Stomach (tissue), 9 donors: ENCODE results near the gene CETP. TPM values are rescaled to one million over a fixed set of nuclear protein-coding genes. Genes with fewer than 3 reads are reported as not detected.

Experiments used
- DNase-seq, 2 donors: peaks; one replicate each; pipeline versions ENCODE4 v3.0.0 to v3.0.0-alpha.2; 2013 to 2019
- H3K27ac ChIP-seq, 5 donors: fragments of 200-600 bp in 4 of 5; sonication (generic) in 4 of 5; one replicate each; pipeline ENCODE4 v1.5.1; 2013 to 2019; ENCODE audit warnings: mild to moderate bottlenecking in 1 of 5, moderate library complexity in 1 of 5
- H3K27me3 ChIP-seq, 3 donors: fragments of 200-600 bp; sonication (generic); one replicate each; pipeline ENCODE4 v1.5.1; 2017 to 2019; ENCODE audit warnings: mixed run types in 1 of 3
- H3K36me3 ChIP-seq, 4 donors: fragments of 200-600 bp; sonication (generic); 1 replicate in 3 of 4; 2 replicates in 1 of 4; pipeline ENCODE4 v1.5.1; 2016 to 2019
- H3K4me1 ChIP-seq, 4 donors: fragments of 200-600 bp; sonication (generic); one replicate each; pipeline ENCODE4 v1.5.1; 2016 to 2019
- H3K4me3 ChIP-seq, 4 donors: fragments of 200-600 bp; sonication (generic) in 3 of 4; one replicate each; pipeline ENCODE4 v1.5.1; 2016 to 2019; ENCODE audit warnings: mild to moderate bottlenecking in 1 of 4
- H3K9me3 ChIP-seq, 4 donors: fragments of 200-600 bp; sonication (generic); one replicate each; pipeline ENCODE4 v1.5.1; 2016 to 2019
- CTCF ChIP-seq, 7 experiments: fragments of 450-650 bp in 4 of 7; fragments of 200-600 bp in 3 of 7; sonication (generic) in 3 of 7; IDR thresholded peaks; one replicate each; pipeline ENCODE4 v1.5.1; 2016 to 2019; ENCODE audit warnings: antibody characterized with exemption in 7 of 7, control low read depth in 2 of 7, mild to moderate bottlenecking in 1 of 7
- EP300 ChIP-seq: sonication (generic); formaldehyde crosslinking; IDR thresholded peaks from one replicate; pipeline ENCODE4 v1.6.1; 2017; ENCODE audit warnings: antibody characterized with exemption
- POLR2A ChIP-seq, 4 donors: fragments of 450-650 bp; IDR thresholded peaks; one replicate each; pipeline ENCODE4 v1.6.1; 2016; ENCODE audit warnings: antibody characterized with exemption in 4 of 4, control low read depth in 2 of 4, mild to moderate bottlenecking in 1 of 4, moderate library complexity in 1 of 4
- POLR2AphosphoS5 ChIP-seq, 3 donors: sonication (generic); formaldehyde crosslinking; IDR thresholded peaks; one replicate each; pipeline ENCODE4 v1.6.1; 2016; ENCODE audit warnings: antibody characterized with exemption in 3 of 3
- WGBS, 5 donors: extraction: QIAGEN DNeasy Blood & Tissue Kit in 3 of 5; methylation state at CpG; one replicate each; pipeline versions ENCODE4 v1.1.5 to v1.1.7; 2013 to 2018; 5-methylcytosine and 5-hydroxymethylcytosine counted together
- intact Hi-C: fragments of 100-400 bp; cut with DNase I; formaldehyde crosslinking; loops from one replicate; pipeline ENCODE4 v1.15.1; 2023; ENCODE audit warnings: low total_unique reads
- polyA plus RNA-seq, 3 donors: library from polyadenylated mRNA; stranded (reverse); fragments of 200-250 nt; gene quantifications; one replicate each; pipeline ENCODE4 v1.2.3, GENCODE V29; 2013
- total RNA-seq, 5 donors: library from RNA; depleted of rRNA; stranded (reverse); fragments of >200 nt; gene quantifications; one replicate each; pipeline versions ENCODE4 v1.1.0 to v1.2.3, GENCODE V29; 2014 to 2016
- donor health status: healthy with polysubstance abuse.
- donor health status: Bipolar disorder and iron deficiency.
- donor health status: healthy.

The CETP gene
- total and polyA plus RNA-seq, 8 donors: 0.18 to 2.9 (median 0.32) TPM; not detected in 4

- TF ChIP-seq CTCF (IDR thresholded peaks at IDR 0.05): no peak
- TF ChIP-seq POLR2A (IDR thresholded peaks at IDR 0.05): no peak
- TF ChIP-seq POLR2AphosphoS5 (IDR thresholded peaks at IDR 0.05): no peak
- TF ChIP-seq EP300: no peak
- no peaks in the 10 kb centered on the region for H3K27me3 ChIP-seq
- H3K9me3 ChIP-seq: no peaks in the 10 kb centered on the region
- WGBS, 5 donors: 67 to 74% (median 73%) methylated on average over 6 to 13 of the region's 13 CpGs
- no peak for DNase-seq
- no peak overlapping the region for H3K4me3 ChIP-seq
- peaks cover 0 to 39% (median 8%) of the 10 kb centered on the region in 4 donors for H3K4me1 ChIP-seq
- H3K36me3 ChIP-seq: no peaks in the 10 kb centered on the region
- intact Hi-C loops: no loop called here
- H3K27ac ChIP-seq: no peak overlapping the region
These were observed 969 bp upstream of the CETP start for GRCh38 chr16:56960681-56961281.

- intact Hi-C loops: no loop called here
- Histone ChIP-seq H3K36me3 (no peaks in the 10 kb centered on the region), H3K27me3 (no peaks in the 10 kb centered on the region), H3K27ac (no peak overlapping the region), H3K4me1 (peaks cover 0 to 45% (median 8%) of the 10 kb centered on the region in 4 donors), H3K9me3 (no peaks in the 10 kb centered on the region), H3K4me3 (no peak overlapping the region)
- TF ChIP-seq CTCF (IDR thresholded peaks at IDR 0.05) (no peak), POLR2A (IDR thresholded peaks at IDR 0.05) (no peak), POLR2AphosphoS5 (IDR thresholded peaks at IDR 0.05) (no peak), EP300 (no peak)
- 42 to 70% (median 63%) methylated on average over 3 of the region's 3 CpGs for WGBS, 5 donors
- no peak for DNase-seq
These were observed 364 bp upstream of the CETP start for GRCh38 chr16:56961386-56961785.

GRCh38 chr16:56964243-56965148 is 2.7 kb downstream of the CETP start:
- H3K27ac ChIP-seq: peak overlapping the region in 1 of 5 donors; percentile 61
- no peaks in the 10 kb centered on the region for H3K27me3 ChIP-seq
- no peak overlapping the region for H3K4me3 ChIP-seq
- no peaks in the 10 kb centered on the region for H3K9me3 ChIP-seq
- peaks cover 0 to 44% (median 8%) of the 10 kb centered on the region in 4 donors for H3K4me1 ChIP-seq
- TF ChIP-seq POLR2AphosphoS5 (IDR thresholded peaks at IDR 0.05): peak in 1 of 3 donors; percentile 46
- TF ChIP-seq EP300: no peak
- TF ChIP-seq POLR2A (IDR thresholded peaks at IDR 0.05): no peak
- peak in 5 of 7 experiments; percentile 54 to 93 (median 81) for TF ChIP-seq CTCF (IDR thresholded peaks at IDR 0.05)
- WGBS, 5 donors: 44 to 56% (median 46%) methylated on average over 24 to 30 of the region's 30 CpGs
- peak; percentile 92 to 93 for DNase-seq
- no peaks in the 10 kb centered on the region for H3K36me3 ChIP-seq
- intact Hi-C loops: no loop called here

GRCh38 chr16:56965149-56966092 is 3.7 kb downstream of the CETP start:
- Histone ChIP-seq H3K4me1 (peaks cover 0 to 37% (median 8%) of the 10 kb centered on the region in 4 donors), H3K9me3 (no peaks in the 10 kb centered on the region), H3K36me3 (no peaks in the 10 kb centered on the region), H3K4me3 (no peak overlapping the region), H3K27ac (peak overlapping the region in 3 of 5 donors; percentile 38 to 61 (median 39)), H3K27me3 (no peaks in the 10 kb centered on the region)
- TF ChIP-seq POLR2A (IDR thresholded peaks at IDR 0.05): no peak
- intact Hi-C loops: no loop called here
- no peak for DNase-seq
- 76 to 86% (median 83%) methylated on average over 12 of the region's 12 CpGs for WGBS, 5 donors
